Stimulated activated CD4-positive, alpha-beta T cell treated with anti-CD3 and anti-CD28 coated beads, Interleukin-4, amount 100 ng/mL, for 24 hours (primary cell): ENCODE data around the gene SLC35E2B.
"Not testable (repeated sequence)": the region's sequence is repeated elsewhere in the genome, so short reads cannot be mapped to it uniquely, and the experiment has no call there.

Experiments used
- DNase-seq: peaks from one replicate; pipeline ENCODE4 v3.0.0-alpha.2; 2020

Gene SLC35E2B

GRCh38 chr1:1702506-1702905 lies 9.9 kb upstream of the SLC35E2B start:
- DNase-seq, result not testable (repeated sequence)

GRCh38 chr1:1700557-1700956 lies 8.0 kb upstream of the SLC35E2B start:
- not testable (repeated sequence) for DNase-seq

- not testable (repeated sequence) for DNase-seq
These were observed 7.5 kb upstream of the SLC35E2B start for GRCh38 chr1:1700067-1700466.

- DNase-seq, result not testable (repeated sequence)
These were observed 6.5 kb upstream of the SLC35E2B start for GRCh38 chr1:1699061-1699460.

GRCh38 chr1:1697358-1698183 lies 5.0 kb upstream of the SLC35E2B start:
- DNase-seq, result not testable (repeated sequence)

GRCh38 chr1:1696431-1697357 lies 4.1 kb upstream of the SLC35E2B start:
- not testable (repeated sequence) for DNase-seq

- peak; percentile 44 for DNase-seq
These were observed 276 bp downstream of the SLC35E2B start for GRCh38 chr1:1692324-1692713.

- DNase-seq, result not testable (repeated sequence)
These were observed 1.2 kb downstream of the SLC35E2B start for GRCh38 chr1:1691443-1691842.

- not testable (repeated sequence) for DNase-seq
These were observed 3.1 kb downstream of the SLC35E2B start for GRCh38 chr1:1689526-1689925.

GRCh38 chr1:1687846-1688245 lies 4.7 kb downstream of the SLC35E2B start:
- DNase-seq, result no peak

GRCh38 chr1:1684031-1684681 lies 8.4 kb downstream of the SLC35E2B start:
- no peak for DNase-seq

GRCh38 chr1:1683104-1683905 lies 9.3 kb downstream of the SLC35E2B start:
- DNase-seq, result no peak

GRCh38 chr1:1680912-1681273 lies 11.7 kb downstream of the SLC35E2B start:
- DNase-seq, result no peak

GRCh38 chr1:1680031-1680911 lies 12.3 kb downstream of the SLC35E2B start:
- DNase-seq, result no peak

- no peak for DNase-seq
These were observed 13.8 kb downstream of the SLC35E2B start for GRCh38 chr1:1678581-1679380.

- DNase-seq, result peak; percentile 63
These were observed 14.6 kb downstream of the SLC35E2B start for GRCh38 chr1:1677718-1678580.

- DNase-seq, result not testable (repeated sequence)
These were observed 16.5 kb downstream of the SLC35E2B start for GRCh38 chr1:1676087-1676486.

- DNase-seq, result not testable (repeated sequence)
These were observed 17.4 kb downstream of the SLC35E2B start for GRCh38 chr1:1675218-1675617.

GRCh38 chr1:1674806-1675205 lies 17.8 kb downstream of the SLC35E2B start:
- not testable (repeated sequence) for DNase-seq
